MM.1S (cell line): ENCODE results near the gene JUND.

Source experiments
- CTCF ChIP-seq: fragments of 300-600 bp; sonication (generic); IDR thresholded peaks from 2 replicates; pipeline ENCODE4 v1.5.1; 2016; ENCODE audit warnings: antibody characterized with exemption, low read length, mixed read lengths
- EZH2 ChIP-seq: fragments of 300-600 bp; sonication (generic); optimal IDR thresholded peaks from 2 replicates; pipeline ENCODE3; 2017; ENCODE audit warnings: low read depth, mild to moderate bottlenecking, antibody characterized with exemption, low read length, mixed read lengths

GRCh38 chr19:18311502-18312091, 30.2 kb upstream of the JUND start:
- no peak for TF ChIP-seq CTCF
- no peak for TF ChIP-seq EZH2
